Hepatocyte (in vitro differentiated cells): ENCODE measurements around the gene WDR86. TPM values are rescaled to one million over a fixed set of nuclear protein-coding genes. Genes with fewer than 3 reads are reported as not detected.

Source experiments
- DNase-seq: peaks from one replicate; pipeline ENCODE4 v3.0.0-alpha.2; 2016; ENCODE audit warnings: low spot score
- H2AFZ ChIP-seq: fragments of 200-600 bp; sonication (generic); 2 replicates; pipeline ENCODE4 v1.6.0; 2016; ENCODE audit warnings: antibody characterized with exemption, mild to moderate bottlenecking
- H3K27ac ChIP-seq: fragments of 200-600 bp; sonication (generic); 2 replicates; pipeline ENCODE4 v1.5.1; 2016; ENCODE audit warnings: mild to moderate bottlenecking
- H3K27me3 ChIP-seq: fragments of 200-600 bp; sonication (generic); 2 replicates; pipeline ENCODE4 v1.6.1; 2016
- H3K36me3 ChIP-seq: fragments of 200-600 bp; sonication (generic); replicated peaks from 2 replicates; pipeline ENCODE4 v1.5.1; 2016; ENCODE audit warnings: low read depth; ENCODE audit not compliant: insufficient read depth
- H3K4me1 ChIP-seq: fragments of 200-600 bp; sonication (generic); 2 replicates; pipeline ENCODE4 v1.5.1; 2016; ENCODE audit warnings: mild to moderate bottlenecking, moderate library complexity; ENCODE audit not compliant: insufficient read depth
- H3K4me2 ChIP-seq: fragments of 200-600 bp; sonication (generic); 2 replicates; pipeline ENCODE4 v1.6.0; 2016
- H3K4me3 ChIP-seq: fragments of 200-600 bp; sonication (generic); 2 replicates; pipeline ENCODE4 v1.5.1; 2016; ENCODE audit warnings: mild to moderate bottlenecking
- H3K79me2 ChIP-seq: fragments of 200-600 bp; sonication (generic); 2 replicates; pipeline ENCODE4 v1.6.0; 2017; ENCODE audit warnings: mild to moderate bottlenecking
- H3K9me2 ChIP-seq: fragments of 200-600 bp; sonication (generic); replicated peaks from 2 replicates; pipeline ENCODE4 v1.6.0; 2017; ENCODE audit warnings: mild to moderate bottlenecking; ENCODE audit not compliant: insufficient read depth
- H3K9me3 ChIP-seq: fragments of 200-600 bp; sonication (generic); 2 replicates; pipeline ENCODE4 v1.5.1; 2016; ENCODE audit warnings: low read depth, mild to moderate bottlenecking
- H4K20me1 ChIP-seq: fragments of 200-600 bp; sonication (generic); 2 replicates; pipeline ENCODE4 v1.6.0; 2016; ENCODE audit warnings: mild to moderate bottlenecking; ENCODE audit not compliant: insufficient read depth, poor library complexity, severe bottlenecking
- CTCF ChIP-seq: fragments of 200-600 bp; sonication (generic); IDR thresholded peaks from 2 replicates; pipeline ENCODE4 v1.5.1; 2016; ENCODE audit warnings: antibody characterized with exemption, mild to moderate bottlenecking; ENCODE audit not compliant: poor library complexity
- EZH2 ChIP-seq: fragments of 200-600 bp; sonication (generic); IDR thresholded peaks from 2 replicates; pipeline ENCODE4 v1.6.1; 2016; ENCODE audit warnings: antibody characterized with exemption, mild to moderate bottlenecking, borderline replicate concordance
- EZH2phosphoT487 ChIP-seq: fragments of 200-600 bp; sonication (generic); IDR thresholded peaks from one replicate; pipeline ENCODE4 v1.6.1; 2018; ENCODE audit warnings: antibody characterized with exemption, mild to moderate bottlenecking, low read depth, moderate library complexity; ENCODE audit not compliant: unreplicated experiment, severe bottlenecking
- WGBS: methylation state at CpG from one replicate; pipeline ENCODE4 v1.1.6; 2016; ENCODE audit warnings: low lambda C conversion rate; ENCODE audit errors: missing lambda C conversion rate; 5-methylcytosine and 5-hydroxymethylcytosine counted together
- microRNA-seq: library from miRNA; unstranded; fragments of <30 nt; microRNA quantifications from one replicate; pipeline ENCODE4, GENCODE V29; 2017
- polyA plus RNA-seq: library from polyadenylated mRNA; unstranded; fragments of >200 nt; fragmentation: Nextera tagmentation; extraction: Ambion mirVana; gene quantifications from 2 replicates; pipeline ENCODE4 v1.2.1, GENCODE V29; 2016
- small RNA-seq: library from RNA; depleted of rRNA; stranded (forward); fragments of <200 nt; gene quantifications from one replicate; pipeline ENCODE3, GENCODE V24; 2014
- total RNA-seq: library from RNA; depleted of rRNA; stranded (reverse); fragments of >200 nt; gene quantifications from 2 replicates; pipeline ENCODE4 v1.2.3, GENCODE V29; 2014

Gene WDR86
- total and polyA plus RNA-seq, 2 experiments from 2014 or later: 10.6 to 12.4 TPM

DNA sequence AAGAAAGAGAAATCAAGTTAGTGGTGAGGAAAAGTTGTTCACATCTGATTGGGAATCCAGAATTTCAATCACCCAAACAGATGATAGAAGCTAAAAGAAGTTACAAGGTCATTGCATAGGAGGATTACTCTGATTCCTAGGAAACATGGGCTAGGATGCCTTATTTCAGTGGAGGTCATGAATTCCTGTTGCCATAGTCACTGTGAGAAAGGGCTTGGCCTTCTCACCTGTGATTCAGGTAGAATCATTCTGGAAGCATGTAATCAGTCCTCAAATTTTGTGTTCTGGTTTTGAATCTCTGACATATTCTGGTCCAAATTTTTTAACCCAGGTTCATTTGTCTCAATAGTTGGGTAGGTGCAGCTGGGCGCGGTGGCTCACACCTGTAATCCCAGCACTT is 72.5 kb downstream of the WDR86 start:
- no peak overlapping the region for H2AFZ ChIP-seq
- TF ChIP-seq CTCF (no peak), EZH2 (no peak), EZH2phosphoT487 (no peak)
- no peaks in the 10 kb centered on the region for H3K36me3 ChIP-seq
- H3K27ac ChIP-seq: no peak overlapping the region
- 100% methylated on average over 2 of the region's 2 CpGs for WGBS
- H3K4me3 ChIP-seq: no peak overlapping the region
- H3K4me2 ChIP-seq: no peak overlapping the region
- no peaks in the 10 kb centered on the region for H3K27me3 ChIP-seq
- H3K4me1 ChIP-seq: no peaks in the 10 kb centered on the region
- no peak for DNase-seq
- no peaks in the 10 kb centered on the region for H3K9me3 ChIP-seq
- H3K9me2 ChIP-seq: no peaks in the 10 kb centered on the region
- H3K79me2 ChIP-seq: peaks cover 3% of the 10 kb centered on the region
- H4K20me1 ChIP-seq: no peaks in the 10 kb centered on the region

GRCh38 chr7:151336027-151336708 is 73.7 kb downstream of the WDR86 start:
- Histone ChIP-seq H3K27ac (no peak overlapping the region), H3K4me1 (no peaks in the 10 kb centered on the region), H3K36me3 (no peaks in the 10 kb centered on the region), H2AFZ (no peak overlapping the region), H3K9me2 (no peaks in the 10 kb centered on the region), H3K79me2 (no peaks in the 10 kb centered on the region), H3K4me2 (no peak overlapping the region), H4K20me1 (no peaks in the 10 kb centered on the region), H3K4me3 (no peak overlapping the region), H3K27me3 (no peaks in the 10 kb centered on the region), H3K9me3 (no peaks in the 10 kb centered on the region)
- DNase-seq: no peak
- 80% methylated on average over 12 of the region's 12 CpGs for WGBS
- TF ChIP-seq EZH2 (no peak), EZH2phosphoT487 (no peak), CTCF (no peak)

GRCh38 chr7:151334628-151335027 is 75.2 kb downstream of the WDR86 start:
- H3K4me3 ChIP-seq: no peak overlapping the region
- no peaks in the 10 kb centered on the region for H3K9me2 ChIP-seq
- DNase-seq: no peak
- H3K9me3 ChIP-seq: no peaks in the 10 kb centered on the region
- H4K20me1 ChIP-seq: no peaks in the 10 kb centered on the region
- H2AFZ ChIP-seq: no peak overlapping the region
- H3K27me3 ChIP-seq: no peaks in the 10 kb centered on the region
- H3K27ac ChIP-seq: no peak overlapping the region
- no peak overlapping the region for H3K4me2 ChIP-seq
- H3K36me3 ChIP-seq: no peaks in the 10 kb centered on the region
- no peaks in the 10 kb centered on the region for H3K79me2 ChIP-seq
- TF ChIP-seq CTCF (no peak), EZH2 (no peak), EZH2phosphoT487 (no peak)
- WGBS: 83% methylated on average over 1 of the region's 1 CpG
- H3K4me1 ChIP-seq: no peaks in the 10 kb centered on the region

Small RNA genes lying within 50 kb of the gene (microRNA-seq; reads per million reads assigned to microRNA genes)
- not detected for gene MIR3907

Small RNA genes lying within 50 kb of the gene (small RNA-seq; reads per million reads assigned to genes)
- not detected for gene MIR3907

Other genes starting within 250 kb of the WDR86 start
- not detected in 2 replicates for gene GBX1, start 242.3 kb downstream of the WDR86 start, total RNA-seq
- gene GBX1, start 242.3 kb downstream of the WDR86 start, polyA plus RNA-seq: not detected in 2 replicates
- gene ASB10, start 222.8 kb downstream of the WDR86 start, total RNA-seq: not detected in 2 replicates
- not detected in 2 replicates for gene ASB10, start 222.8 kb downstream of the WDR86 start, polyA plus RNA-seq
- not detected in 2 replicates for gene H2BK1, start 199.6 kb downstream of the WDR86 start, total RNA-seq
- not detected in 2 replicates for gene H2BK1, start 199.6 kb downstream of the WDR86 start, polyA plus RNA-seq
- 35.3 and 35.8 TPM in 2 replicates for gene ABCF2, start 182.8 kb downstream of the WDR86 start, total RNA-seq
- 25.6 and 32.9 TPM in 2 replicates for gene ABCF2, start 182.8 kb downstream of the WDR86 start, polyA plus RNA-seq
- 36.9 and 51.0 TPM in 2 replicates for gene CHPF2, start 177.6 kb downstream of the WDR86 start, total RNA-seq
- gene CHPF2, start 177.6 kb downstream of the WDR86 start, polyA plus RNA-seq: 68.2 and 70.0 TPM in 2 replicates
- gene SMARCD3, start 161.3 kb downstream of the WDR86 start, total RNA-seq: 38.0 and 42.4 TPM in 2 replicates
- 73.1 and 111 TPM in 2 replicates for gene SMARCD3, start 161.3 kb downstream of the WDR86 start, polyA plus RNA-seq
- gene NUB1, start 68.2 kb downstream of the WDR86 start, total RNA-seq: 38.6 and 42.5 TPM in 2 replicates
- gene NUB1, start 68.2 kb downstream of the WDR86 start, polyA plus RNA-seq: 22.6 and 28.4 TPM in 2 replicates
- not detected in 2 replicates for gene CRYGN, start 30.1 kb upstream of the WDR86 start, total RNA-seq
- gene CRYGN, start 30.1 kb upstream of the WDR86 start, polyA plus RNA-seq: 0.24 and 0.64 TPM in 2 replicates
- 105 and 111 TPM in 2 replicates for gene RHEB, start 109.9 kb upstream of the WDR86 start, total RNA-seq
- gene RHEB, start 109.9 kb upstream of the WDR86 start, polyA plus RNA-seq: 135 and 142 TPM in 2 replicates